ENCODE data around the gene YIPF4.

GRCh38 chr2:32357318-32358110, 79.8 kb downstream of the YIPF4 start:
- TF ChIP-seq CTCF (IDR thresholded peaks at IDR 0.05; ENCODE audit: insufficient read depth, low read depth, low read length) (no peak), EZH2 (IDR thresholded peaks at IDR 0.05; ENCODE audit: insufficient read depth, low read length) (no peak)
